K562 (cell line): Measurements from ENCODE around the gene VPS13D. TPM values are rescaled to one million over a fixed set of nuclear protein-coding genes. Genes with fewer than 3 reads are reported as not detected.

Source experiments
- ATAC-seq: fragments of 200-7000 bp; cut with Tn5 transposase; 3 replicates; pipeline ENCODE4 v1.9.1; 2020; ENCODE audit warnings: moderate library complexity
- BruUV-seq: library from RNA; stranded (reverse); fragments of 400-500 nt; replicated peaks from 2 replicates; lab custom pipeline; 2021; lab: Mats Ljungman, UMichigan
- CTCF ChIA-PET: fragments of 300-600 bp; formaldehyde crosslinking; extraction: SDS; loops from one replicate; lab custom pipeline; 2021; ENCODE audit warnings: low intra/inter-chr PET ratio; lab: Yijun Ruan, JAX
- POLR2A ChIA-PET: fragments of 300-600, 350-650 bp; sonication (Branson Sonifier 250); formaldehyde crosslinking; extraction: SDS; loops from one replicate; lab custom pipeline; 2021; ENCODE audit warnings: antibody characterized with exemption, inconsistent platforms; lab: Yijun Ruan, JAX
- DNase-seq, 4 experiments: peaks; one replicate each; pipeline versions ENCODE4 v3.0.0 to v3.0.0-alpha.2; 2011 to 2018; ENCODE audit warnings: low spot score in 3 of 4, mixed read lengths in 3 of 4; ENCODE audit errors: extremely low read depth in 1 of 4
- FAIRE-seq: peaks from 2 replicates; lab custom pipeline; 2011; peaks lifted over from hg19 to GRCh38; lab: Jason Lieb, UNC
- H2AFZ ChIP-seq: 2 replicates; pipeline ENCODE4 v1.6.0; 2011; ENCODE audit warnings: low read depth, low read length, control low read depth, inconsistent platforms
- H3K27ac ChIP-seq: fragments of 200-600 bp; 3 replicates; pipeline ENCODE4 v1.8.0; 2011; ENCODE audit warnings: low read depth, mild to moderate bottlenecking, control low read depth, inconsistent platforms, low read length, moderate library complexity, mixed read lengths; ENCODE audit errors: extremely low read depth
- H3K27me3 ChIP-seq, 2 experiments: fragments of 300-600 bp in 1 of 2; 2 replicates in 1 of 2; 3 replicates in 1 of 2; pipeline versions ENCODE4 v1.6.0 to v1.8.0; 2011; ENCODE audit warnings: inconsistent platforms in 2 of 2, low read length in 2 of 2, mild to moderate bottlenecking in 1 of 2, mixed read lengths in 1 of 2, moderate library complexity in 1 of 2; ENCODE audit not compliant: control insufficient read depth in 2 of 2, insufficient read depth in 2 of 2
- H3K36me3 ChIP-seq: fragments of 300-600 bp; 3 replicates; pipeline ENCODE4 v1.8.0; 2011; ENCODE audit warnings: mild to moderate bottlenecking, low read length, inconsistent platforms; ENCODE audit not compliant: control insufficient read depth, insufficient read depth
- H3K4me1 ChIP-seq, 2 experiments: fragments of 200-600 bp in 1 of 2; replicated peaks in 1 of 2; 2 replicates in 1 of 2; 3 replicates in 1 of 2; pipeline versions ENCODE4 v1.5.1 to v1.8.0; 2011; ENCODE audit warnings: inconsistent platforms in 2 of 2, low read length in 2 of 2, mild to moderate bottlenecking in 1 of 2, mixed read lengths in 1 of 2, moderate library complexity in 1 of 2; ENCODE audit not compliant: control insufficient read depth in 2 of 2, insufficient read depth in 2 of 2
- H3K4me2 ChIP-seq: 2 replicates; pipeline ENCODE4 v1.6.1; 2011; ENCODE audit warnings: low read length, control low read depth, inconsistent platforms, mixed read lengths; ENCODE audit not compliant: insufficient read depth
- H3K4me3 ChIP-seq: fragments of 200-600 bp; sonication (generic), shearing (Covaris generic); 2 replicates; pipeline ENCODE4 v1.5.1; 2016; ENCODE audit warnings: control low read depth, inconsistent platforms
- H3K79me2 ChIP-seq: fragments of 200-600 bp; 3 replicates; pipeline ENCODE4 v1.8.0; 2011; ENCODE audit warnings: low read length, inconsistent platforms; ENCODE audit not compliant: control insufficient read depth, insufficient read depth
- H3K9ac ChIP-seq, 2 experiments: 2 replicates each; pipeline versions ENCODE4 v1.6.0 to v1.6.1; 2011; ENCODE audit warnings: low read depth in 2 of 2, low read length in 2 of 2, control low read depth in 1 of 2, inconsistent platforms in 1 of 2, mild to moderate bottlenecking in 1 of 2, mixed read lengths in 1 of 2; ENCODE audit not compliant: insufficient read depth in 1 of 2
- H3K9me1 ChIP-seq: one replicate; pipeline ENCODE4 v1.6.0; 2011; ENCODE audit warnings: inconsistent platforms, mild to moderate bottlenecking, low read length, moderate library complexity; ENCODE audit not compliant: control insufficient read depth, insufficient read depth
- H3K9me3 ChIP-seq: replicated peaks from 2 replicates; pipeline ENCODE4 v1.5.1; 2011; ENCODE audit warnings: low read depth, low read length, inconsistent platforms; ENCODE audit not compliant: control insufficient read depth, insufficient read depth
- H4K20me1 ChIP-seq: replicated peaks from 2 replicates; pipeline ENCODE4 v1.6.1; 2011; ENCODE audit warnings: low read length, inconsistent platforms, mixed read lengths; ENCODE audit not compliant: control insufficient read depth, insufficient read depth
- ZNF445 ChIP-seq: fragments of 250-450 bp; sonication (Bioruptor Pico); IDR thresholded peaks from 2 replicates; pipeline ENCODE4 v1.4.0; 2020; ENCODE audit warnings: low read depth, mild to moderate bottlenecking, moderate library complexity
- WGBS: fragments of 100-300 bp; shearing (Covaris generic); methylation state at CpG from one replicate; pipeline ENCODE4 v1.1.6; 2016; ENCODE audit warnings: low coverage, mixed read lengths; ENCODE audit not compliant: insufficient coverage; ENCODE audit errors: missing lambda C conversion rate; 5-methylcytosine and 5-hydroxymethylcytosine counted together
- in situ Hi-C: fragments of 300-500 bp; cut with MboI; formaldehyde crosslinking; loops from 4 replicates; pipeline ENCODE4 v1.15.0; 2018; ENCODE audit warnings: inconsistent platforms, mixed read lengths
- intact Hi-C: fragments of 100-400 bp; cut with micrococcal nuclease; formaldehyde crosslinking; loops from 2 replicates; pipeline ENCODE4 v1.14.2; 2022
- polyA plus RNA-seq, 8 experiments: library from polyadenylated mRNA; depleted of rRNA in 4 of 8; stranded (reverse) in 5 of 8; unstranded in 3 of 8; fragments of >200 nt; fragmentation: Nextera tagmentation in 2 of 8; fragmentation: Illumina TruSeq in 1 of 8; extraction: Ambion mirVana in 2 of 8; extraction: Trizol in 1 of 8; gene quantifications; 2 replicates each; pipeline versions ENCODE4 v1.2.1 to v1.2.3, GENCODE V29; 2011 to 2014; ENCODE audit warnings: inconsistent platforms in 1 of 8, missing spikeins in 1 of 8
- total RNA-seq, 7 experiments: library from RNA; depleted of rRNA in 6 of 7; stranded (reverse); fragments of >200 nt in 6 of 7; fragmentation: Illumina TruSeq in 2 of 7; extraction: Trizol in 2 of 7; gene quantifications; 2 replicates each; pipeline versions ENCODE4 v1.2.1 to v1.2.3, GENCODE V29; 2011 to 2021; ENCODE audit warnings: low replicate concordance in 1 of 7
- TF ChIP-seq, protein P1 (sequence below): fragments of 450-650 bp; IDR thresholded peaks from 2 replicates; pipeline ENCODE4 v1.6.1; 2016; ENCODE audit warnings: low read depth, mild to moderate bottlenecking, moderate library complexity
- TF ChIP-seq, protein P2 (sequence below), 3 experiments: fragments of 200-800 bp in 1 of 3; fragments of 250-450 bp in 1 of 3; fragments of 450-650 bp in 1 of 3; sonication (Bioruptor Pico) in 1 of 3; sonication (Bioruptor generic) in 1 of 3; formaldehyde crosslinking in 1 of 3; IDR thresholded peaks; 2 replicates each; pipeline versions ENCODE4 v1.6.1 to v1.8.0; 2016 to 2022; ENCODE audit warnings: mild to moderate bottlenecking in 2 of 3, missing genetic modification characterization in 2 of 3, missing compliant biosample characterization in 1 of 3, moderate library complexity in 1 of 3
- TF ChIP-seq, protein P3 (sequence below): IDR thresholded peaks from 3 replicates; pipeline ENCODE4 v1.6.1; 2011; ENCODE audit warnings: borderline replicate concordance, mild to moderate bottlenecking, moderate library complexity; ENCODE audit not compliant: insufficient read length; ENCODE audit errors: extremely low read depth

Gene VPS13D
- total and polyA plus RNA-seq, 9 of the 15 experiments (the other 6 are each of a cell fraction or from before 2014, with no cell fraction given), result 6.1 to 51.5 (median 38.5) TPM

GRCh38 chr1:12258272-12258671 lies 28.4 kb downstream of the VPS13D start:
- Histone ChIP-seq H3K9me3 (no peaks in the 10 kb centered on the region), H3K27ac (no peak overlapping the region), H3K4me3 (no peak overlapping the region), H3K9me1 (no peaks in the 10 kb centered on the region), H3K36me3 (peaks cover 84% of the 10 kb centered on the region), H4K20me1 (no peaks in the 10 kb centered on the region), H3K79me2 (no peaks in the 10 kb centered on the region), H3K9ac (no peak overlapping the region), H3K4me1 (no peaks in the 10 kb centered on the region), H2AFZ (no peak overlapping the region), H3K27me3 (no peaks in the 10 kb centered on the region), H3K4me2 (no peak overlapping the region)
- WGBS, result 87% methylated on average over 7 of the region's 7 CpGs
- ChIA-PET CTCF (interaction anchor here (0.5 kb wide), 1 partner anchor 459 kb away, joined by 3 read pairs; no protein-coding TSS in a partner anchor), POLR2A (interaction anchor here (1.2 to 4.0 kb wide), 2 partner anchors 13 to 14 kb away, joined by 4 to 19 read pairs; no protein-coding TSS in a partner anchor)
- DNase-seq (no peak), FAIRE-seq (no peak), ATAC-seq (no peak)
- intact Hi-C loops (no loop called here), in situ Hi-C loops (no loop called here)
- BruUV-seq, result no TSS peak
- TF ChIP-seq ZNF445 (CRISPR knock-in tag), result no peak
- TF ChIP-seq, protein P1, sequence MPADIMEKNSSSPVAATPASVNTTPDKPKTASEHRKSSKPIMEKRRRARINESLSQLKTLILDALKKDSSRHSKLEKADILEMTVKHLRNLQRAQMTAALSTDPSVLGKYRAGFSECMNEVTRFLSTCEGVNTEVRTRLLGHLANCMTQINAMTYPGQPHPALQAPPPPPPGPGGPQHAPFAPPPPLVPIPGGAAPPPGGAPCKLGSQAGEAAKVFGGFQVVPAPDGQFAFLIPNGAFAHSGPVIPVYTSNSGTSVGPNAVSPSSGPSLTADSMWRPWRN, result no peak
- TF ChIP-seq, protein P2, sequence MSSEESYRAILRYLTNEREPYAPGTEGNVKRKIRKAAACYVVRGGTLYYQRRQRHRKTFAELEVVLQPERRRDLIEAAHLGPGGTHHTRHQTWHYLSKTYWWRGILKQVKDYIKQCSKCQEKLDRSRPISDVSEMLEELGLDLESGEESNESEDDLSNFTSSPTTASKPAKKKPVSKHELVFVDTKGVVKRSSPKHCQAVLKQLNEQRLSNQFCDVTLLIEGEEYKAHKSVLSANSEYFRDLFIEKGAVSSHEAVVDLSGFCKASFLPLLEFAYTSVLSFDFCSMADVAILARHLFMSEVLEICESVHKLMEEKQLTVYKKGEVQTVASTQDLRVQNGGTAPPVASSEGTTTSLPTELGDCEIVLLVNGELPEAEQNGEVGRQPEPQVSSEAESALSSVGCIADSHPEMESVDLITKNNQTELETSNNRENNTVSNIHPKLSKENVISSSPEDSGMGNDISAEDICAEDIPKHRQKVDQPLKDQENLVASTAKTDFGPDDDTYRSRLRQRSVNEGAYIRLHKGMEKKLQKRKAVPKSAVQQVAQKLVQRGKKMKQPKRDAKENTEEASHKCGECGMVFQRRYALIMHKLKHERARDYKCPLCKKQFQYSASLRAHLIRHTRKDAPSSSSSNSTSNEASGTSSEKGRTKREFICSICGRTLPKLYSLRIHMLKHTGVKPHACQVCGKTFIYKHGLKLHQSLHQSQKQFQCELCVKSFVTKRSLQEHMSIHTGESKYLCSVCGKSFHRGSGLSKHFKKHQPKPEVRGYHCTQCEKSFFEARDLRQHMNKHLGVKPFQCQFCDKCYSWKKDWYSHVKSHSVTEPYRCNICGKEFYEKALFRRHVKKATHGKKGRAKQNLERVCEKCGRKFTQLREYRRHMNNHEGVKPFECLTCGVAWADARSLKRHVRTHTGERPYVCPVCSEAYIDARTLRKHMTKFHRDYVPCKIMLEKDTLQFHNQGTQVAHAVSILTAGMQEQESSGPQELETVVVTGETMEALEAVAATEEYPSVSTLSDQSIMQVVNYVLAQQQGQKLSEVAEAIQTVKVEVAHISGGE (CRISPR knock-in tag; IDR thresholded peaks at IDR 0.05), result no peak
- TF ChIP-seq, protein P3, sequence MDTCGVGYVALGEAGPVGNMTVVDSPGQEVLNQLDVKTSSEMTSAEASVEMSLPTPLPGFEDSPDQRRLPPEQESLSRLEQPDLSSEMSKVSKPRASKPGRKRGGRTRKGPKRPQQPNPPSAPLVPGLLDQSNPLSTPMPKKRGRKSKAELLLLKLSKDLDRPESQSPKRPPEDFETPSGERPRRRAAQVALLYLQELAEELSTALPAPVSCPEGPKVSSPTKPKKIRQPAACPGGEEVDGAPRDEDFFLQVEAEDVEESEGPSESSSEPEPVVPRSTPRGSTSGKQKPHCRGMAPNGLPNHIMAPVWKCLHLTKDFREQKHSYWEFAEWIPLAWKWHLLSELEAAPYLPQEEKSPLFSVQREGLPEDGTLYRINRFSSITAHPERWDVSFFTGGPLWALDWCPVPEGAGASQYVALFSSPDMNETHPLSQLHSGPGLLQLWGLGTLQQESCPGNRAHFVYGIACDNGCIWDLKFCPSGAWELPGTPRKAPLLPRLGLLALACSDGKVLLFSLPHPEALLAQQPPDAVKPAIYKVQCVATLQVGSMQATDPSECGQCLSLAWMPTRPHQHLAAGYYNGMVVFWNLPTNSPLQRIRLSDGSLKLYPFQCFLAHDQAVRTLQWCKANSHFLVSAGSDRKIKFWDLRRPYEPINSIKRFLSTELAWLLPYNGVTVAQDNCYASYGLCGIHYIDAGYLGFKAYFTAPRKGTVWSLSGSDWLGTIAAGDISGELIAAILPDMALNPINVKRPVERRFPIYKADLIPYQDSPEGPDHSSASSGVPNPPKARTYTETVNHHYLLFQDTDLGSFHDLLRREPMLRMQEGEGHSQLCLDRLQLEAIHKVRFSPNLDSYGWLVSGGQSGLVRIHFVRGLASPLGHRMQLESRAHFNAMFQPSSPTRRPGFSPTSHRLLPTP, result no peak
